ENCODE measurements around the gene HECW1.
"Not testable (repeated sequence)": the region's sequence is repeated elsewhere in the genome, so short reads cannot be mapped to it uniquely, and the experiment has no call there.

The HECW1 gene

GRCh38 chr7:43586251-43586900, 473.9 kb downstream of the HECW1 start:
- H3K9me3 ChIP-seq (ENCODE audit: control insufficient read depth, low read length), result no peaks in the 10 kb centered on the region
- peaks cover 17% of the 10 kb centered on the region for H3K27me3 ChIP-seq (ENCODE audit: control insufficient read depth, insufficient read depth, low read length, poor library complexity, severe bottlenecking)
- no peaks in the 10 kb centered on the region for H3K36me3 ChIP-seq (ENCODE audit: control insufficient read depth, insufficient read depth, low read length)
- no peak overlapping the region for H3K27ac ChIP-seq (ENCODE audit: insufficient read depth, low read depth, low read length, poor library complexity, severe bottlenecking)
- H3K4me1 ChIP-seq (ENCODE audit: control insufficient read depth, insufficient read depth, low read length), result peaks cover 3% of the 10 kb centered on the region
- no peak overlapping the region for H3K4me3 ChIP-seq (ENCODE audit: insufficient read depth, low read depth, low read length)
- 90 to 97% methylated on average over 3 of the region's 4 CpGs for WGBS, 2 experiments

DNA sequence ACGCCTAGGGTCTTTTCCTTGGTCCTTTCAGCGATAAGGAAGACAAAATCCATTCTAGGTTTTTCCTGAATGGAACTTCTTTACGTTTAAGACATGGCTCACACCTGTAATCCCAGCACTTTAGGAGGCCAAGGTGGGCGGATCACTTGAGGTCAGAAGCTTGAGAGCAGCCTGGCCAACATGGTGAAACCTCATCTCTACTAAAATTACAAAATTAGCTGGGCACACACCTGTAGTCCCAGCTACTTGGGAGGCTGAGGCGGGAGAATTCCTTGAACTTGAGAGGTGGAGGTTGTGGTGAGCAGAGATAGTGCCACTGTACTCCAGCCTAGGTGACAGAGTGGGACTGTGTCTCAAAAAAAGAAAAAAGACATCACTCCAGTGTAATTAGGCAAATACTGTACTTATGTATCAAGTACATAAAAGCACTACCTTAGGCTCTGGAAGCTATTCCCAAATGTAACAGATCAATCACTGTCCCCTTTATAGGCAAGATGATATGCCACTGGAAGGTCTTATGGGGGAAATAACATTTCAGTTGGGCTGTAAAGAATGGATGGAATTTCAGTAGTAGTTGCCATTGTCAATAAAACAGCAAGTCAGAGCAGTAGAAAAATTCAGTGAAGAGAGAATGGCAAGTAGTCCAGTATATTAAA, 476.2 kb downstream of the HECW1 start:
- H3K27me3 ChIP-seq (ENCODE audit: control insufficient read depth, insufficient read depth, low read length, poor library complexity, severe bottlenecking), result peaks cover 15% of the 10 kb centered on the region
- WGBS, 2 experiments, result 84 to 89% methylated on average over 5 of the region's 5 CpGs
- no peaks in the 10 kb centered on the region for H3K9me3 ChIP-seq (ENCODE audit: control insufficient read depth, low read length)
- H3K4me1 ChIP-seq (ENCODE audit: control insufficient read depth, insufficient read depth, low read length), result peaks cover 3% of the 10 kb centered on the region
- no peaks in the 10 kb centered on the region for H3K36me3 ChIP-seq (ENCODE audit: control insufficient read depth, insufficient read depth, low read length)
- no peak overlapping the region for H3K4me3 ChIP-seq (ENCODE audit: insufficient read depth, low read depth, low read length)
- H3K27ac ChIP-seq (ENCODE audit: insufficient read depth, low read depth, low read length, poor library complexity, severe bottlenecking), result no peak overlapping the region

DNA sequence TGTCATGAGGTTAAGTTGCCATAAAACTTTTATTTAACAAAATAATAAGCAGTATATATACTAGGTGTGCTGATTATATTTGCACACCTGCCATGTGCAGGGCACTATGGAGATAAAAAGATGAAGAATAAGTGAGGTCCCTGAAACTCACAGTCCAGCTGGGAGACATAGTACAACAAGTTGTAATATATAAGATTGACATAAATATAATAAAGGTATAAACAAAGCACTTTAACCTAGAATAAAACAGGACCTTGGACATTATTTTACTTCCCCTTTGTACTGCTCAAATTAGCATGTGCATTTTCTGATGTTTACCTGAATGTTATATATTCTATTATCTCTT, 476.7 kb downstream of the HECW1 start:
- Histone ChIP-seq H3K36me3 (ENCODE audit: control insufficient read depth, insufficient read depth, low read length) (no peaks in the 10 kb centered on the region), H3K27me3 (ENCODE audit: control insufficient read depth, insufficient read depth, low read length, poor library complexity, severe bottlenecking) (peaks cover 10% of the 10 kb centered on the region), H3K27ac (ENCODE audit: insufficient read depth, low read depth, low read length, poor library complexity, severe bottlenecking) (no peak overlapping the region), H3K4me1 (ENCODE audit: control insufficient read depth, insufficient read depth, low read length) (peaks cover 3% of the 10 kb centered on the region), H3K4me3 (ENCODE audit: insufficient read depth, low read depth, low read length) (no peak overlapping the region), H3K9me3 (ENCODE audit: control insufficient read depth, low read length) (no peaks in the 10 kb centered on the region)

GRCh38 chr7:43589728-43590127, 477.3 kb downstream of the HECW1 start:
- peaks cover 4% of the 10 kb centered on the region for H3K27me3 ChIP-seq (ENCODE audit: control insufficient read depth, insufficient read depth, low read length, poor library complexity, severe bottlenecking)
- no peaks in the 10 kb centered on the region for H3K36me3 ChIP-seq (ENCODE audit: control insufficient read depth, insufficient read depth, low read length)
- no peaks in the 10 kb centered on the region for H3K9me3 ChIP-seq (ENCODE audit: control insufficient read depth, low read length)
- H3K4me1 ChIP-seq (ENCODE audit: control insufficient read depth, insufficient read depth, low read length), result peaks cover under 1% of the 10 kb centered on the region
- H3K27ac ChIP-seq (ENCODE audit: insufficient read depth, low read depth, low read length, poor library complexity, severe bottlenecking), result no peak overlapping the region
- no peak overlapping the region for H3K4me3 ChIP-seq (ENCODE audit: insufficient read depth, low read depth, low read length)
- 93 to 96% methylated on average over 3 of the region's 3 CpGs for WGBS, 2 experiments

- Histone ChIP-seq H3K36me3 (ENCODE audit: control insufficient read depth, insufficient read depth, low read length) (no peaks in the 10 kb centered on the region), H3K9me3 (ENCODE audit: control insufficient read depth, low read length) (no peaks in the 10 kb centered on the region), H3K4me3 (ENCODE audit: insufficient read depth, low read depth, low read length) (no peak overlapping the region), H3K4me1 (ENCODE audit: control insufficient read depth, insufficient read depth, low read length) (no peaks in the 10 kb centered on the region), H3K27ac (ENCODE audit: insufficient read depth, low read depth, low read length, poor library complexity, severe bottlenecking) (no peak overlapping the region), H3K27me3 (ENCODE audit: control insufficient read depth, insufficient read depth, low read length, poor library complexity, severe bottlenecking) (no peaks in the 10 kb centered on the region)
- 84 to 92% methylated on average over 2 of the region's 2 CpGs for WGBS, 2 experiments
These were observed 478.6 kb downstream of the HECW1 start for GRCh38 chr7:43590862-43591557.

DNA sequence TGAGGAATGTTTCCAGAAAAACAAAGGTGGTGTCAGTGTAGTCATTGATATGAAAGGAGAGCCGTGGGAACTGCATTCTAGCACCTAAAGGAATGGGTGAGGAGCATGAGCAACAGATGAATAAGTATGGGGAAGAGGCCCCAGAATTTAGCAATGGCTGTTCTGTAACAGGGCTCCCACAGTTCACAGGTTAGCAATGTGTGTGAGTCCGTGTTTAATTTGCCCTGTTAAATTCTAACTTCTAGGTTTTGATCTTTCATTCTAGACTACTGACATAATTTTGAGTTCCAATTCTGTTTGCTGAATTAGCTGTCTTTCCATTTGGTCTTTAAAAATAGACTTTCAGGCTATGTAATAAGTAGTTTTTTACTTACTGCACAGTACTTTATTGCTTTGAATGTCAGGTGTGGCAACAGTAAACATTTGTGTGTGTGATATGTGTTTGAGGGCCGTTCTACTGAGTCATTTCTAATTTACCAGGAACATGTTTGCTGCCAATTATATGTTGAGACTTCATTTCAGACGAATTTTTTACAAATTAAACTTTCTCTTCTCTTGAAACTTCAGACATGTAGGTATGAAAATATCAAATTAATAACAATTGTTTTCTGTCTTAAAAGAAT, 479.2 kb downstream of the HECW1 start:
- no peak overlapping the region for H3K27ac ChIP-seq (ENCODE audit: insufficient read depth, low read depth, low read length, poor library complexity, severe bottlenecking)
- WGBS, 2 experiments, result 79 to 85% methylated on average over 3 of the region's 4 CpGs

DNA sequence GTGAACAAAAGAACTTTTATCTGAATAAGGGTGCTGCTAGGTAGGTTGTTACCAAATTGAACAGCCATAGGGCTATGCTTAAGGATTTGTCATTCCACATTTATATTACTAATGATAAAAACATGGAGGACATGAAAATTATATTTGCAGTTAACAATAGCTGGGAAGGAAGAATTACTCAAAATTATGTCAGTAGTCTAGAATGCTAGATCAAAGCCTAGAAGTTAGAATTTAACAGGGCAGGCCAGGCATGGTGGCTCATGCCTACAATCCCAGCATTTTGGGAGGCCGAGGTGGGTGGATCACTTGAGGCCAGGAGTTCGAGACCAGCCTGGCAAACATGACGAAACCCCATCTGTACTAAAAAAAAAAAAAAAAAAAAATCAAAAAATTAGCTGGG, 479.9 kb downstream of the HECW1 start:
- WGBS, 2 experiments, result 97 to 98% methylated on average over 2 to 3 of the region's 3 CpGs
- Histone ChIP-seq H3K9me3 (ENCODE audit: control insufficient read depth, low read length) (no peaks in the 10 kb centered on the region), H3K27ac (ENCODE audit: insufficient read depth, low read depth, low read length, poor library complexity, severe bottlenecking) (no peak overlapping the region), H3K27me3 (ENCODE audit: control insufficient read depth, insufficient read depth, low read length, poor library complexity, severe bottlenecking) (no peaks in the 10 kb centered on the region), H3K4me1 (ENCODE audit: control insufficient read depth, insufficient read depth, low read length) (no peaks in the 10 kb centered on the region), H3K4me3 (ENCODE audit: insufficient read depth, low read depth, low read length) (no peak overlapping the region), H3K36me3 (ENCODE audit: control insufficient read depth, insufficient read depth, low read length) (no peaks in the 10 kb centered on the region)

More for the DNA sequence above, 479.2 kb downstream of the HECW1 start:
- Histone ChIP-seq H3K9me3 (ENCODE audit: control insufficient read depth, low read length) (no peaks in the 10 kb centered on the region), H3K36me3 (ENCODE audit: control insufficient read depth, insufficient read depth, low read length) (no peaks in the 10 kb centered on the region), H3K4me3 (ENCODE audit: insufficient read depth, low read depth, low read length) (no peak overlapping the region), H3K27me3 (ENCODE audit: control insufficient read depth, insufficient read depth, low read length, poor library complexity, severe bottlenecking) (no peaks in the 10 kb centered on the region), H3K4me1 (ENCODE audit: control insufficient read depth, insufficient read depth, low read length) (no peaks in the 10 kb centered on the region)

DNA sequence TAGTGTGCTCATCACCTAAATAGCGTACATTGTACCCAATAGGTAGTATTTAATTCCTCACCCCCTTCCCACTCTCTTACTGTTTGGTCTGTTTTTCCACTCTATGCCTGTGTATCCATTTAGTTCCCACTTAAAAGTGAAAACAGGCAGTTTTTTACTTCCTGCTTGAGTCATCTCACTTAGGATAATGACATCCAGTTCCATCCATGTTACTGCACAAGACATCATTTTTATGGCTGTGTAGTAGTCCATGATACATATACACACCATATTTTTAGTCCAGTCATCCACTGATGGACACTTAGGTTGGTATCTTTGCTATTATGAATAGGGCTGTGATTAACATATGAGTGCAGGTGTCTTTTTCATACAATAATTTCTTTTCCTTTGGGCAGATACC, 480.6 kb downstream of the HECW1 start:
- H3K9me3 ChIP-seq (ENCODE audit: control insufficient read depth, low read length), result no peaks in the 10 kb centered on the region
- H3K27ac ChIP-seq (ENCODE audit: insufficient read depth, low read depth, low read length, poor library complexity, severe bottlenecking), result no peak overlapping the region
- WGBS, 2 experiments, result 100% methylated on average over 1 of the region's 1 CpG
- H3K36me3 ChIP-seq (ENCODE audit: control insufficient read depth, insufficient read depth, low read length), result no peaks in the 10 kb centered on the region
- no peaks in the 10 kb centered on the region for H3K4me1 ChIP-seq (ENCODE audit: control insufficient read depth, insufficient read depth, low read length)
- H3K4me3 ChIP-seq (ENCODE audit: insufficient read depth, low read depth, low read length), result no peak overlapping the region
- no peaks in the 10 kb centered on the region for H3K27me3 ChIP-seq (ENCODE audit: control insufficient read depth, insufficient read depth, low read length, poor library complexity, severe bottlenecking)

DNA sequence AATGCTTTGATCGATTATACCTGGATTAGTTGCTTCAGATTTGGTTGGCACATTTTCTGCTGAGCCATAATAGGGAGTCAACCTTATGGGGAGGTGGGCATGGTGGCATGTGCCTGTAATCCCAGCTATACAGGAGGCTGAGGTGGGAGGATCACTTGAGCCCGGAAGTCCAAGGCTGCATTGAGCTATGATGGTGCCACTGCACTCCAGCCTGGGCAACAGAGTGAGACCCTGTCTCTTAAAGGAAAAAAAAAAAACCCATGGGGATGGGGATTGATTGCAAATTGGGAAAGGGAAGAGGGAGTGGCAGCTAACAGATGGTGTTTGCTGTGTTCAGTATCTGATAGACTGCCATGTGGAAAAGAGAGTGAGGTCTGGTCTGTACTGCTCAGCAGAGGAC, 481.6 kb downstream of the HECW1 start:
- Histone ChIP-seq H3K36me3 (ENCODE audit: control insufficient read depth, insufficient read depth, low read length) (peaks cover 2% of the 10 kb centered on the region), H3K4me1 (ENCODE audit: control insufficient read depth, insufficient read depth, low read length) (no peaks in the 10 kb centered on the region), H3K9me3 (ENCODE audit: control insufficient read depth, low read length) (no peaks in the 10 kb centered on the region), H3K27ac (ENCODE audit: insufficient read depth, low read depth, low read length, poor library complexity, severe bottlenecking) (no peak overlapping the region), H3K27me3 (ENCODE audit: control insufficient read depth, insufficient read depth, low read length, poor library complexity, severe bottlenecking) (no peaks in the 10 kb centered on the region), H3K4me3 (ENCODE audit: insufficient read depth, low read depth, low read length) (no peak overlapping the region)
- 95% methylated on average over 2 of the region's 2 CpGs for WGBS, 2 experiments

GRCh38 chr7:43596426-43596825, 484.0 kb downstream of the HECW1 start:
- not testable (repeated sequence) for H3K36me3 ChIP-seq (ENCODE audit: control insufficient read depth, insufficient read depth, low read length); H3K4me1 ChIP-seq (ENCODE audit: control insufficient read depth, insufficient read depth, low read length); H3K27ac ChIP-seq (ENCODE audit: insufficient read depth, low read depth, low read length, poor library complexity, severe bottlenecking); H3K9me3 ChIP-seq (ENCODE audit: control insufficient read depth, low read length); H3K27me3 ChIP-seq (ENCODE audit: control insufficient read depth, insufficient read depth, low read length, poor library complexity, severe bottlenecking); H3K4me3 ChIP-seq (ENCODE audit: insufficient read depth, low read depth, low read length)
- WGBS, 2 experiments, result 85 to 94% methylated on average over 5 of the region's 5 CpGs

All from ectodermal cell (in vitro differentiated cells).